Smooth muscle cell of the brain vasculature (primary cell): Measurements from ENCODE around the gene SLC4A3.
A peak's percentile ranks its signal among the peaks of the same experiment; 100 is the strongest.

Experiments
- DNase-seq: peaks from one replicate; pipeline ENCODE4 v3.0.0-alpha.2; 2012; ENCODE audit warnings: low read depth, low spot score

The SLC4A3 gene

GRCh38 chr2:219633276-219634065 is 6.0 kb downstream of the SLC4A3 start:
- no peak for DNase-seq

GRCh38 chr2:219634171-219634940 is 6.9 kb downstream of the SLC4A3 start:
- no peak for DNase-seq

GRCh38 chr2:219634951-219635751 is 7.7 kb downstream of the SLC4A3 start:
- DNase-seq = no peak

- DNase-seq = no peak
Measured at GRCh38 chr2:219636144-219636915, 8.9 kb downstream of the SLC4A3 start.

GRCh38 chr2:219636941-219637841 is 9.8 kb downstream of the SLC4A3 start:
- no peak for DNase-seq

- no peak for DNase-seq
Measured at GRCh38 chr2:219637842-219638185, 10.4 kb downstream of the SLC4A3 start.

GRCh38 chr2:219638217-219638947 is 11.0 kb downstream of the SLC4A3 start:
- no peak for DNase-seq

- no peak for DNase-seq
Measured at GRCh38 chr2:219638948-219639755, 11.7 kb downstream of the SLC4A3 start.

- no peak for DNase-seq
Measured at GRCh38 chr2:219641390-219642068, 14.1 kb downstream of the SLC4A3 start.

GRCh38 chr2:219642069-219642454 is 14.6 kb downstream of the SLC4A3 start:
- DNase-seq = no peak

- DNase-seq = peak; percentile 85
Measured at GRCh38 chr2:219642465-219643083, 15.1 kb downstream of the SLC4A3 start.

- DNase-seq = no peak
Measured at GRCh38 chr2:219643084-219643473, 15.6 kb downstream of the SLC4A3 start.

GRCh38 chr2:219643788-219644398 is 16.5 kb downstream of the SLC4A3 start:
- DNase-seq = no peak

- no peak for DNase-seq
Measured at GRCh38 chr2:219644801-219645480, 17.5 kb downstream of the SLC4A3 start.

- DNase-seq = peak; percentile 35
Measured at GRCh38 chr2:219645631-219646527, 18.4 kb downstream of the SLC4A3 start.

GRCh38 chr2:219648176-219648575 is 20.7 kb downstream of the SLC4A3 start:
- no peak for DNase-seq
